Endothelial cell of umbilical vein (primary cell): Measurements from ENCODE around the gene PHF23.

Source experiments
- EZH2 ChIP-seq: IDR thresholded peaks from 2 replicates; pipeline ENCODE4 v1.6.1; 2012; ENCODE audit warnings: borderline replicate concordance, low read depth, mild to moderate bottlenecking, moderate library complexity, low read length, inconsistent platforms; ENCODE audit not compliant: severe bottlenecking
- GATA2 ChIP-seq: IDR thresholded peaks from 2 replicates; pipeline ENCODE4 v1.7.0; 2011; ENCODE audit warnings: low read depth, mild to moderate bottlenecking, moderate library complexity, mixed read lengths, low read length; ENCODE audit not compliant: insufficient read length, insufficient read depth
- MYC ChIP-seq: IDR thresholded peaks from one replicate; pipeline ENCODE4 v1.6.1; 2011; ENCODE audit warnings: mild to moderate bottlenecking, low read depth, low read length
- POLR2A ChIP-seq: IDR thresholded peaks from 2 replicates; pipeline ENCODE4 v1.6.1; 2012; ENCODE audit warnings: low read depth, mild to moderate bottlenecking, control low read depth, low read length
- POLR2AphosphoS5 ChIP-seq: IDR thresholded peaks from 2 replicates; pipeline ENCODE4 v1.6.1; 2012; ENCODE audit warnings: low read depth, mild to moderate bottlenecking, control low read depth, low read length, moderate library complexity; ENCODE audit not compliant: insufficient read depth
- TF ChIP-seq, protein P1 (sequence below), 2 donors: IDR thresholded peaks; 1 replicate in 1 of 2; 2 replicates in 1 of 2; pipeline ENCODE4 v1.5.1; 2011; ENCODE audit warnings: low read length in 2 of 2, mild to moderate bottlenecking in 2 of 2, moderate library complexity in 2 of 2, control low read depth in 1 of 2, inconsistent platforms in 1 of 2, low read depth in 1 of 2; ENCODE audit not compliant: insufficient read depth in 1 of 2; ENCODE audit errors: extremely low read depth in 1 of 2
- TF ChIP-seq, protein P2 (sequence below): IDR thresholded peaks from 2 replicates; pipeline ENCODE4 v1.6.1; 2011; ENCODE audit not compliant: insufficient read depth, insufficient read length

DNA sequence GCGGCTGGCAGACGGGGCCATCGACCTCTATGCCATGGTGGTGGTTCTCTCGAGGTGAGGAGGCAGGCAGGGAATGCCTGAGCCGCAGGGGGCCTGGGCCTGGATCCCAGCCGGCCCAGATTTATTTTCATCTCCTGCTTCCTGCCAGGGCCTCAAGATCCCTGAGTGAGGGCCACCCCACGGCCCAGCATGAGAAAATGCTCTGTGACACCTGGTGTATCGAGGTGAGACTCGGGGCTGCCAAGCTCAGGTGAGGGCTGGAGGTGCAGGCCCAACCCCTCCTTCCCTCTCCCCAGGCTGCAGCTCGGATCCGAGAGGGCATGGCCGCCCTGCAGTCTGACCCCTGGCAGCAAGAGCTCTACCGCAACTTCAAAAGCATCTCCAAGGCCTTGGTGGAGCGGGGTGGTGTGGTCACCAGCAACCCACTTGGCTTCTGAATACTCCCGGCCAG lies 14.6 kb downstream of the PHF23 start:
- TF ChIP-seq, protein P1, sequence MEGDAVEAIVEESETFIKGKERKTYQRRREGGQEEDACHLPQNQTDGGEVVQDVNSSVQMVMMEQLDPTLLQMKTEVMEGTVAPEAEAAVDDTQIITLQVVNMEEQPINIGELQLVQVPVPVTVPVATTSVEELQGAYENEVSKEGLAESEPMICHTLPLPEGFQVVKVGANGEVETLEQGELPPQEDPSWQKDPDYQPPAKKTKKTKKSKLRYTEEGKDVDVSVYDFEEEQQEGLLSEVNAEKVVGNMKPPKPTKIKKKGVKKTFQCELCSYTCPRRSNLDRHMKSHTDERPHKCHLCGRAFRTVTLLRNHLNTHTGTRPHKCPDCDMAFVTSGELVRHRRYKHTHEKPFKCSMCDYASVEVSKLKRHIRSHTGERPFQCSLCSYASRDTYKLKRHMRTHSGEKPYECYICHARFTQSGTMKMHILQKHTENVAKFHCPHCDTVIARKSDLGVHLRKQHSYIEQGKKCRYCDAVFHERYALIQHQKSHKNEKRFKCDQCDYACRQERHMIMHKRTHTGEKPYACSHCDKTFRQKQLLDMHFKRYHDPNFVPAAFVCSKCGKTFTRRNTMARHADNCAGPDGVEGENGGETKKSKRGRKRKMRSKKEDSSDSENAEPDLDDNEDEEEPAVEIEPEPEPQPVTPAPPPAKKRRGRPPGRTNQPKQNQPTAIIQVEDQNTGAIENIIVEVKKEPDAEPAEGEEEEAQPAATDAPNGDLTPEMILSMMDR (IDR thresholded peaks at IDR 0.05; ENCODE audit: extremely low read depth in 1 of 2, insufficient read depth in 1 of 2, low read depth in 1 of 2, low read length in 2 of 2), result no peak
- no peak for TF ChIP-seq GATA2
- no peak for TF ChIP-seq POLR2A
- TF ChIP-seq MYC, result no peak
- TF ChIP-seq, protein P2, sequence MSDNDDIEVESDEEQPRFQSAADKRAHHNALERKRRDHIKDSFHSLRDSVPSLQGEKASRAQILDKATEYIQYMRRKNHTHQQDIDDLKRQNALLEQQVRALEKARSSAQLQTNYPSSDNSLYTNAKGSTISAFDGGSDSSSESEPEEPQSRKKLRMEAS, result no peak
- no peak for TF ChIP-seq POLR2AphosphoS5
- no peak for TF ChIP-seq EZH2
